Measurements from ENCODE around the gene CDK13. TPM values are rescaled to one million over a fixed set of nuclear protein-coding genes. Genes with fewer than 3 reads are reported as not detected.

CDK13 gene
- total RNA-seq, 1 experiment from 2014 or later: 52.2 TPM

DNA sequence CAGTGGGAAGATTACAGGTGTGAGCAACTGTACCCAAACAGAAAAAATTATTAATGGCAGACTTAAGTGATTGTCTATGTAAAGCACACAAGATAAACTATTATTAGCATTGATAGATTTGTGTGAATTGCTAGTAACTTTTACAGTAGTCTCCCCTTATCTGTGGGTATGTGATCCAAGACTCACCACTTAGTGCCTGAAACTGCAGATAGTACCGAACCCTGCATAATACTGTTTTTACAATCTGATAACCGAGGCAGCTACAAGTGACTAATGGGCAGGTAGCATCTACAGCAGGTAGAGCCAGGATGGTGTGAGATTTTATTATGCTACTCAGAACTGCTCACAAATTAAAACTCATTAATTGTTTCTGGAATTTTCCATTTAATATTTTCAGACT is 152.8 kb downstream of the CDK13 start:
- TF ChIP-seq, protein P1, sequence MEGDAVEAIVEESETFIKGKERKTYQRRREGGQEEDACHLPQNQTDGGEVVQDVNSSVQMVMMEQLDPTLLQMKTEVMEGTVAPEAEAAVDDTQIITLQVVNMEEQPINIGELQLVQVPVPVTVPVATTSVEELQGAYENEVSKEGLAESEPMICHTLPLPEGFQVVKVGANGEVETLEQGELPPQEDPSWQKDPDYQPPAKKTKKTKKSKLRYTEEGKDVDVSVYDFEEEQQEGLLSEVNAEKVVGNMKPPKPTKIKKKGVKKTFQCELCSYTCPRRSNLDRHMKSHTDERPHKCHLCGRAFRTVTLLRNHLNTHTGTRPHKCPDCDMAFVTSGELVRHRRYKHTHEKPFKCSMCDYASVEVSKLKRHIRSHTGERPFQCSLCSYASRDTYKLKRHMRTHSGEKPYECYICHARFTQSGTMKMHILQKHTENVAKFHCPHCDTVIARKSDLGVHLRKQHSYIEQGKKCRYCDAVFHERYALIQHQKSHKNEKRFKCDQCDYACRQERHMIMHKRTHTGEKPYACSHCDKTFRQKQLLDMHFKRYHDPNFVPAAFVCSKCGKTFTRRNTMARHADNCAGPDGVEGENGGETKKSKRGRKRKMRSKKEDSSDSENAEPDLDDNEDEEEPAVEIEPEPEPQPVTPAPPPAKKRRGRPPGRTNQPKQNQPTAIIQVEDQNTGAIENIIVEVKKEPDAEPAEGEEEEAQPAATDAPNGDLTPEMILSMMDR (conservative IDR thresholded peaks at IDR 0.05): no peak
- no peaks in the 10 kb centered on the region for H3K79me2 ChIP-seq (ENCODE audit: insufficient read depth, low read length)
- H3T11ph ChIP-seq (ENCODE audit: low read length): no peak overlapping the region
- H3K79me1 ChIP-seq (ENCODE audit: insufficient read depth, low read depth, low read length, poor library complexity, severe bottlenecking): no peaks in the 10 kb centered on the region
- no peak overlapping the region for H4K8ac ChIP-seq (replicated peaks; ENCODE audit: insufficient read length, low read depth, low read length)
- H3K27ac ChIP-seq (ENCODE audit: insufficient read length, low read depth, low read length): no peak overlapping the region
- no peak overlapping the region for H3K4me2 ChIP-seq (ENCODE audit: insufficient read depth, insufficient read length, low read length)
- H2AK5ac ChIP-seq (ENCODE audit: insufficient read length, low read length): no peak overlapping the region
- H3K4me1 ChIP-seq (ENCODE audit: insufficient read depth, low read length): no peaks in the 10 kb centered on the region
- H3K23me2 ChIP-seq (ENCODE audit: insufficient read length, low read depth, low read length, poor library complexity, severe bottlenecking): no peaks in the 10 kb centered on the region
- H2BK12ac ChIP-seq (ENCODE audit: insufficient read length, low read depth, low read length): no peak overlapping the region
- no peak overlapping the region for H3K56ac ChIP-seq (ENCODE audit: insufficient read length, low read depth, low read length)
- no peak overlapping the region for H3K18ac ChIP-seq (ENCODE audit: insufficient read length, low read depth, low read length)
- Mint-ChIP-seq H3K4me1 (peaks cover 0 to under 1% of the 10 kb centered on the region in 2 experiments; a peak in 2 of 4 replicates), H3K9me3 (no peaks in the 10 kb centered on the region), H3K27me3 (ENCODE audit: low read depth) (no peaks in the 10 kb centered on the region; the same call in 1 of the 2 replicates), H3K4me3 (no peak overlapping the region), H3K27ac (no peak overlapping the region), H3K36me3 (ENCODE audit: insufficient read depth in 1 of 3, low read depth in 3 of 3) (no peaks in the 10 kb centered on the region)
- no peak overlapping the region for H2BK15ac ChIP-seq (ENCODE audit: low read depth, low read length)
- H3K9ac ChIP-seq (ENCODE audit: extremely low read depth, insufficient read length, low read length): no peak overlapping the region
- no peak overlapping the region for H4K5ac ChIP-seq (ENCODE audit: insufficient read length, low read depth, low read length)
- H3K14ac ChIP-seq (ENCODE audit: insufficient read depth, low read length): no peak overlapping the region
- no peaks in the 10 kb centered on the region for H4K20me1 ChIP-seq (ENCODE audit: control insufficient read depth, insufficient read depth, insufficient read length)
- H3K27me3 ChIP-seq (ENCODE audit: insufficient read depth, low read length): no peaks in the 10 kb centered on the region
- no peak overlapping the region for H2AFZ ChIP-seq (ENCODE audit: low read length)
- no peak overlapping the region for H3K23ac ChIP-seq (ENCODE audit: insufficient read length, low read depth, low read length)
- H2BK20ac ChIP-seq (ENCODE audit: low read depth, low read length, poor library complexity, severe bottlenecking): no peak overlapping the region
- DNase-seq: no peak
- WGBS (ENCODE audit: extremely low coverage, insufficient read length, low lambda C conversion rate): no CpG with 5 or more reads among the region's 2 CpGs
- no peak overlapping the region for H4K91ac ChIP-seq (ENCODE audit: insufficient read length, low read depth, low read length)
- no peak overlapping the region for H3K4ac ChIP-seq (ENCODE audit: low read depth, low read length)
- no peak overlapping the region for H2BK120ac ChIP-seq (ENCODE audit: low read depth, low read length, poor library complexity, severe bottlenecking)
- H3K9me3 ChIP-seq (ENCODE audit: control insufficient read depth, low read depth, low read length): no peaks in the 10 kb centered on the region
- no peak overlapping the region for H2BK5ac ChIP-seq (ENCODE audit: insufficient read length, low read length)
